ENCODE measurements around the gene SLC28A2. TPM values are rescaled to one million over a fixed set of nuclear protein-coding genes. Genes with fewer than 3 reads are reported as not detected.
"Not testable (repeated sequence)": the region's sequence is repeated elsewhere in the genome, so short reads cannot be mapped to it uniquely, and the experiment has no call there.

Gene SLC28A2
- total and polyA plus RNA-seq, 4 donors, result 0.10 to 1.5 (median 0.25) TPM

DNA sequence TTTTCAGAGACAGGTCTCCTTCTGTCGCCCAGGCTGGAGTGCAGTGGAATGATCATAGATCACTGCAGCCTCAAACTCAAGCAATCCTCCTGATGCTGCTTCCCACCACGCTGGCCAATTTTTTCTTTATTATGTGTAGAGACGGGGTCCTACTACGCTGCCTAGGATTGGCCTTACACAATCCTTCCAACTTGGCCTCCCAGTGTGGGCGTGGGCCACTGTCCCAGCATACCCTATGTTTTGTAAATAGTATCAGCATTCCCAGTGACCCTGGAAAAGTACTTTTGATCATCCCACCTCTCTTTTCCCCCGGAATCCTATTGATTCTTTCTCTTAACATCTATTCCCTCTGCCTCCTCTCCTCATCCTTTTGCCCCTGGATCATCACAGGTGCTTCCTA, 36.9 kb downstream of the SLC28A2 start:
- TF ChIP-seq, protein P1, sequence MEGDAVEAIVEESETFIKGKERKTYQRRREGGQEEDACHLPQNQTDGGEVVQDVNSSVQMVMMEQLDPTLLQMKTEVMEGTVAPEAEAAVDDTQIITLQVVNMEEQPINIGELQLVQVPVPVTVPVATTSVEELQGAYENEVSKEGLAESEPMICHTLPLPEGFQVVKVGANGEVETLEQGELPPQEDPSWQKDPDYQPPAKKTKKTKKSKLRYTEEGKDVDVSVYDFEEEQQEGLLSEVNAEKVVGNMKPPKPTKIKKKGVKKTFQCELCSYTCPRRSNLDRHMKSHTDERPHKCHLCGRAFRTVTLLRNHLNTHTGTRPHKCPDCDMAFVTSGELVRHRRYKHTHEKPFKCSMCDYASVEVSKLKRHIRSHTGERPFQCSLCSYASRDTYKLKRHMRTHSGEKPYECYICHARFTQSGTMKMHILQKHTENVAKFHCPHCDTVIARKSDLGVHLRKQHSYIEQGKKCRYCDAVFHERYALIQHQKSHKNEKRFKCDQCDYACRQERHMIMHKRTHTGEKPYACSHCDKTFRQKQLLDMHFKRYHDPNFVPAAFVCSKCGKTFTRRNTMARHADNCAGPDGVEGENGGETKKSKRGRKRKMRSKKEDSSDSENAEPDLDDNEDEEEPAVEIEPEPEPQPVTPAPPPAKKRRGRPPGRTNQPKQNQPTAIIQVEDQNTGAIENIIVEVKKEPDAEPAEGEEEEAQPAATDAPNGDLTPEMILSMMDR (IDR thresholded peaks at IDR 0.05; ENCODE audit: control extremely low read depth, extremely low read depth), result no peak
- no peak overlapping the region for H3K27ac ChIP-seq (ENCODE audit: low read depth in 1 of 2, low read length in 1 of 2)
- peaks cover 0 to 8% (median 0%) of the 10 kb centered on the region in 5 donors for H3K4me1 ChIP-seq (ENCODE audit: control insufficient read depth in 5 of 5, insufficient read depth in 5 of 5, low read length in 5 of 5)
- H3K4me3 ChIP-seq, result no peak overlapping the region
- no peak for DNase-seq
- no peak overlapping the region for H3K9ac ChIP-seq (ENCODE audit: insufficient read depth in 1 of 2, low read length in 2 of 2)
- H3K36me3 ChIP-seq (ENCODE audit: control insufficient read depth in 4 of 4, insufficient read depth in 4 of 4, low read length in 4 of 4), result no peaks in the 10 kb centered on the region
- peaks cover 0 to 2% (median 0%) of the 10 kb centered on the region in 3 donors for H3K27me3 ChIP-seq (ENCODE audit: control insufficient read depth in 3 of 3, insufficient read depth in 3 of 3, low read length in 2 of 3)
- WGBS, 2 donors, result 77 to 88% methylated on average over 6 of the region's 6 CpGs
- no peak for ATAC-seq (ENCODE audit: insufficient read depth, low FRiP score)
- no peaks in the 10 kb centered on the region for H3K9me3 ChIP-seq (ENCODE audit: control insufficient read depth in 4 of 4, insufficient read depth in 3 of 4, low read length in 3 of 4)

GRCh38 chr15:45291822-45292582, 40.0 kb downstream of the SLC28A2 start:
- Histone ChIP-seq H3K9me3 (ENCODE audit: control insufficient read depth in 4 of 4, insufficient read depth in 3 of 4, low read length in 3 of 4) (no peaks in the 10 kb centered on the region), H3K27me3 (ENCODE audit: control insufficient read depth in 3 of 3, insufficient read depth in 3 of 3, low read length in 2 of 3) (no peaks in the 10 kb centered on the region), H3K27ac (ENCODE audit: low read depth in 1 of 2, low read length in 1 of 2) (no peak overlapping the region), H3K9ac (ENCODE audit: insufficient read depth in 1 of 2, low read length in 2 of 2) (no peak overlapping the region), H3K36me3 (ENCODE audit: control insufficient read depth in 4 of 4, insufficient read depth in 4 of 4, low read length in 4 of 4) (no peaks in the 10 kb centered on the region), H3K4me1 (ENCODE audit: control insufficient read depth in 5 of 5, insufficient read depth in 5 of 5, low read length in 5 of 5) (peaks cover 0 to 2% (median 0%) of the 10 kb centered on the region in 5 donors), H3K4me3 (no peak overlapping the region)
- DNase-seq, result no peak
- TF ChIP-seq, protein P1 (IDR thresholded peaks at IDR 0.05; ENCODE audit: control extremely low read depth, extremely low read depth), result no peak
- 84 to 90% methylated on average over 6 to 8 of the region's 9 CpGs for WGBS, 2 donors
- ATAC-seq (ENCODE audit: insufficient read depth, low FRiP score), result no peak

GRCh38 chr15:45293326-45293725, 41.3 kb downstream of the SLC28A2 start:
- not testable (repeated sequence) for H3K4me3 ChIP-seq; H3K36me3 ChIP-seq (ENCODE audit: control insufficient read depth in 4 of 4, insufficient read depth in 4 of 4, low read length in 4 of 4); ATAC-seq (ENCODE audit: insufficient read depth, low FRiP score); H3K9ac ChIP-seq (ENCODE audit: insufficient read depth in 1 of 2, low read length in 2 of 2); H3K4me1 ChIP-seq (ENCODE audit: control insufficient read depth in 5 of 5, insufficient read depth in 5 of 5, low read length in 5 of 5); H3K27ac ChIP-seq (ENCODE audit: low read depth in 1 of 2, low read length in 1 of 2); H3K27me3 ChIP-seq (ENCODE audit: control insufficient read depth in 3 of 3, insufficient read depth in 3 of 3, low read length in 2 of 3); H3K9me3 ChIP-seq (ENCODE audit: control insufficient read depth in 4 of 4, insufficient read depth in 3 of 4, low read length in 3 of 4); DNase-seq
- whole genome bisulfite sequencing, 2 donors, result 94 to 100% methylated on average over 13 to 27 of the region's 27 CpGs

DNA sequence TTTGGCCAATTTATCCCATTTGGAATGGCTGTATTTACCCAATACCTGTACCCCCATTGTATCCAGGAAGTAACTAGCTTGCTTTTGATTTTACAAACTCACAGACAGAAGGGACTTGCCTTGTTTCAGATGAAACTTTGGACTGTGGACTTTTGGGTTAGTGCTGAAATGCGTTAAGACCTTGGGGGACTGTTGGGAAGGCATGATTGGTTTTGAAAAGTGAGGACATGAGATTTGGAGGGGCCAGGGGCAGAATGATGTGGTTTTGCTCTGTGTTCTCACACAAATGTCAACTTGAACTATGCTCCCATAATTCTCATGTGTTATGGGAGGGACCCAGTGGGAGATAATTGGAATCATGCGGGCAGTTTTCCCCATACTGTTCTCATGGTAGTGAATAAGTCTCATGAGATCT, 46.9 kb downstream of the SLC28A2 start:
- not testable (repeated sequence) for H3K4me1 ChIP-seq (ENCODE audit: control insufficient read depth in 5 of 5, insufficient read depth in 5 of 5, low read length in 5 of 5)

More for the DNA sequence above, 46.9 kb downstream of the SLC28A2 start:
- not testable (repeated sequence) for H3K36me3 ChIP-seq (ENCODE audit: control insufficient read depth in 4 of 4, insufficient read depth in 4 of 4, low read length in 4 of 4); H3K9ac ChIP-seq (ENCODE audit: insufficient read depth in 1 of 2, low read length in 2 of 2); H3K4me3 ChIP-seq; DNase-seq; H3K27me3 ChIP-seq (ENCODE audit: control insufficient read depth in 3 of 3, insufficient read depth in 3 of 3, low read length in 2 of 3); H3K9me3 ChIP-seq (ENCODE audit: control insufficient read depth in 4 of 4, insufficient read depth in 3 of 4, low read length in 3 of 4); H3K27ac ChIP-seq (ENCODE audit: low read depth in 1 of 2, low read length in 1 of 2); ATAC-seq (ENCODE audit: insufficient read depth, low FRiP score)
- 91 to 97% methylated on average over 2 of the region's 2 CpGs for WGBS, 2 donors

Data from lung (tissue), 12 donors.